GM19452 (cell line): ENCODE data around the gene TP53TG5.
A peak's percentile ranks its signal among the peaks of the same experiment; 100 is the strongest.

Experiments used
- ATAC-seq: cut with Tn5 transposase; IDR thresholded peaks from one replicate; pipeline ENCODE4 v1.9.1; 2021; ENCODE audit not compliant: unreplicated experiment

TP53TG5 gene

GRCh38 chr20:45378191-45378590, at the start of gene TP53TG5:
TSS of gene TP53TG5 (minus strand) at chr20:45378325. CDS start at chr20:45378236, 89 bp downstream.
- ATAC-seq = no peak

DNA sequence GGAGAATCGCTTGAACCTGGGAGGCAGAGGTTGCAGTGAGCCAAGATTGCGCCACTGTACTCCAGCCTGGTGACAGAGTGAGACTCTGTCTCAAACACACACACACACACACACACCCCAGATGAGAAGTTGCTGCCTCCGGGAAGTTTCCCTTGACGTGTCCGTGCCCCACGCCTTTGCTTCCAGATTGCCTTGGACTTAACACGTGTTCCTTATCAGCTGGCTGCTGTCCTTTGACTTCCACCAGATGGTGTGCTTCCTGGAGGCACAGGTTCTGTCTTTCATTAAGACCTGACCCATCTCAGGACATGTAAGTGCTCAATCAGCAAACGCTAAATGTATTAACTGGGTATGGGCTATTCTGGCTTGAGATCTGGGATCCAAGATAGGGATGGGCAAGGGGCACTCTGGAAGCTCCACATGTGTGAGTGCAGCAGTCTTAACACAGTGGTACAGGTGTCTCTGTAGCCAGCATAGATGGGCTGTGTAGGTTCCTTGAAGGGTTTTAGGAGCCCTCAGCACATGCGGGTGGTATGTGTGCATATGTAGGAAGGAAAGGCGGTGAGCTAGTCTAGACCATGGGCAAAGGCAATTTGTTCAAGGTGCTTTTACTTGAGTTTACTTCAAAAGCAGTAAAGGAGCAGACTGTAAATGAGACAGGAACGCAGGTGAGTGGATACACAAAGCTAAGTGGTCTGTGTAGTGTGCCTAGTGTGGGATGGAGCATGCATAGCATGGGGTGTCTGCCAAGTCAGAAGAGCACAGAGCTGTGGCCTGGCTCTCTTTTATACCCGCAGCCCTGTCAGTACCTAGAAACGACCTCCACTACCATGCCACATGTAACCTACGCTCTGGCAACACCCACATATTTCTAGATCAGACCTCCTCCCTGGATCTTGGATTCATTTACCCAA, 49.4 kb upstream of the TP53TG5 start:
- ATAC-seq = no peak

DNA sequence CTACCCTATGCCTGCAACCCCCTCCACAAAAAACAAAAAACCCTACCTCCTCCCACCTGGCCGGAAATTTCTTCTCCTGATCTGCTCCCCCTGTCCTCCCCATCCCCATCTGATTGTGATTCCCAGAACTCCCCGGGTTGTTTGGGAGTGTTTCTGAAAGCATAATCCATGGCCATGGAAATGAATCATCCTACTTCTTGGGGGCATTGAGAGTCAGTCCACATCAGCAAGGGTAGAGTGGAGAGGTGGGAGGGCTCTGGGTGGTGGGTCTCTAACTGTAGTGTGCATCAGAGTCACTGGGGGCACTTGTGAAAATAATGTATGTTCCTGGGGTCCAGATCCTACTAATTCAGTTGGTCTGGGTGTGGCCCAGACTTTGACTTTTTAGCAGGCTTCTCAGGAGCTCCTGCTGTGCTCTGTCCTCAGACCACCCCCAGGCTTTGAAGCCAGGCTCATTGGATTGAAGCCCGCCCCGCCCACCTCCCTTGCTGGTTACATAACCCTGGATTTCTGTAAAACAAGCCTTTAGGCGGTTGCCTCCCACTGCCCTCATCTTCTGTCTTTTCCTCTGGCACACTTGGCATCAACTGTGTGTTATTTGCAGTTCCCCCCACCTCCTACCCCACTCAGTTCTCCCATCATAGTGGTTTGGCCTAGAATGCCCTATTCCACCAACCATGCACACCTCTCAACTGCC, 48.3 kb upstream of the TP53TG5 start:
- ATAC-seq = no peak

DNA sequence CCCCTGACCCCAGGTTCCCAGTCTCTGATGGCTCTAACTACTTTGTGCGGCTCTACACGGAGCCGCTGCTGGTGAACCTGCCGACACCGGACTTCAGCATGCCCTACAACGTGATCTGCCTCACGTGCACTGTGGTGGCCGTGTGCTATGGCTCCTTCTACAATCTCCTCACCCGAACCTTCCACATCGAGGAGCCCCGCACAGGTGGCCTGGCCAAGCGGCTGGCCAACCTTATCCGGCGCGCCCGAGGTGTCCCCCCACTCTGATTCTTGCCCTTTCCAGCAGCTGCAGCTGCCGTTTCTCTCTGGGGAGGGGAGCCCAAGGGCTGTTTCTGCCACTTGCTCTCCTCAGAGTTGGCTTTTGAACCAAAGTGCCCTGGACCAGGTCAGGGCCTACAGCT, 47.4 kb upstream of the TP53TG5 start:
- ATAC-seq = no peak

GRCh38 chr20:45423700-45424099, 45.6 kb upstream of the TP53TG5 start:
- no peak for ATAC-seq

DNA sequence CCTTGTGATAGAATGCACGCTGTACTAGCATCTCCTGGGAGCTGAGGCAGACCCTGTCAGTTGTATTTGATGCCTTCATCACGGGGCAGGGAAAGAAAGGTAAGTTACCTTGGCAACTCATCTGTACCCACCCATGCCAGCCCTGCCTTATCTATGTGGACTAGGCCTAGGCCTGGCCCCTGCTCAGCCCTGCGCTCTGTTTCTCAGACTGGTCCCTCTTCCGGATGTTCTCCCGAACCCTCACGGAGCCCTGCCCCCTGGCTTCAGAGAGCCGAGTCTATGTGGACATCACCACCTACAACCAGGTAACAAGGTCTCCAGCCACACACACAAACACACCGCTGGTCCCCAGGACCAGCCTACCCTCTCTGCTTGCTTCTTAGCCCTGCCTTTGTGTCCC, 42.0 kb upstream of the TP53TG5 start:
- ATAC-seq = no peak

- peak; percentile 71 for ATAC-seq
Observed at GRCh38 chr20:45419188-45420091, 41.3 kb upstream of the TP53TG5 start.

DNA sequence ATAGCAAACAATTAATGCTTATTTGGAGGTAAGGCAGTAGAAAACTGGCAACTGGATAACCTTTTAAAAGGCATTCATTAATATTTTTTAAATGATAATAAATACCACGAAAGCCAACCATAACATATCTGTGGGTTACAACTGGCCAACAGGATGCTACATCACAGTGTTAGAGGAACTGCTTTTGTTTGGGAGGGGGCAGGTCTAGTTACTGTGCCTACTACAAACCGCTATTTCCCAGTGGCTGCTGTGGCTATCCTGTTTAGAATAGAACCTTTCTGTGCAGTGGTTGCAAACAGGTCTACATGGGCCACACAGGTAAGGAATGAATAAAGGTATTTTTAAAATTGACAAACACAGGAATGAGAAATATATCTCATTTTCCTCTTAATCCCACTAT, 38.8 kb upstream of the TP53TG5 start:
- ATAC-seq = no peak

GRCh38 chr20:45415822-45416637, 37.9 kb upstream of the TP53TG5 start, which contains the start of gene PIGT:
TSS of gene PIGT (plus strand) at chr20:45416141. CDS start at chr20:45416157, 16 bp downstream.
- ATAC-seq = peak; percentile 71

DNA sequence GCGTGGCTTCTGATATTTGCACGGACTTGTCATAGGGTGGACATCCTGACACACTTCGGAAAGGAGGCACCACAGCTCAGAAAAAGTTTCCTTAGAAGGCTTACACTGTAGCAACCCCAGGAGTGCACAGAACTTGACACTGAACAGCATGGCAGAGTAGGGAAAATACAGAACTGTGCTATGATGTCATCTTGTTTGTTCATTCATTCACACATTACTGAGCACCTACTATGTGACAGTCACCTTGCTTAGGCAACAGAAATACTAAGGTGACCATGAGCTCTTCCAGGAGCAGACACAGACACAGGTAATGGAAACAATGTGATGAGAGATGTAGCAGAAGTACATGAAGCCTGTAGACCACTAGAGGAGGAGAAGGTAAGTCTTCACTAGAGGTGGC, 35.4 kb upstream of the TP53TG5 start:
- ATAC-seq = no peak

DNA sequence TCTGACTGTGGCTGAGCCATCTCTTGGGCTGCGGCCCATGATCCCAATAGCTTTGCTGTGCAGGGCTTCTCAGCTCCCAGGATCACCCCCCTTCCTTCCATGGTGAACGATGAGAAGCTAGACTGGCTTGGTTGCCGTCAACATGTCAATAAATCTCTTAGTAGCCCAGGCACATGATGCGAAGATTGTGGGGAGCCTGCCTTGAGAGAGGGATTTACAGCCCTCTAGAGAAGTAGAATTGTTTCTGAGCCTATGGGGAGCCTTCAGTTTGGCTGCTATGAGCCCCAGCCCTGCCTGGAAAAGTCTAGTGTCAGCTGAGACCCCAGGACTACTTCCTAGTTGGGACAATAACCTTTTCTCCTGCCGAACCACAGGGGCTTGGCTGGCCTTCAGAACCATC, 34.5 kb upstream of the TP53TG5 start:
- ATAC-seq = no peak

DNA sequence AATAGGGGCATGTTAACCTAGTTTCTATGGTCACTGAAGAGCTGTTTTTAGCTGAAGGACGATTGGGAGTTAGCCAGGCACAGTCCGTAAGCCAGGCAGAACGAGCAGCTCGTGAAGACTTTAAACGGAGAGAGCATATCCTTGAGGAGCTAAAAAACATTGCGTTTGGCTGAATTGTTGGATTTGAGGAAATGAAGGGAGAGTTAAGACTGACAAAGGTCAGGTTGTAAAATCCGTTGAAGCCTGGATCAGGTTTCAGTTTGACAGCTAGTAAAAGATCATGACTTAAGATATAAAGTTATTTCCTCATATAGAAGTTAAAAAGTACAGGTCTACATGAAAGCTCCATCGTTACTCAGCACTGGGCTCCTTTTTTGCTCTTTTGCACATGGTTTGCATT, 32.8 kb upstream of the TP53TG5 start:
- ATAC-seq = no peak

DNA sequence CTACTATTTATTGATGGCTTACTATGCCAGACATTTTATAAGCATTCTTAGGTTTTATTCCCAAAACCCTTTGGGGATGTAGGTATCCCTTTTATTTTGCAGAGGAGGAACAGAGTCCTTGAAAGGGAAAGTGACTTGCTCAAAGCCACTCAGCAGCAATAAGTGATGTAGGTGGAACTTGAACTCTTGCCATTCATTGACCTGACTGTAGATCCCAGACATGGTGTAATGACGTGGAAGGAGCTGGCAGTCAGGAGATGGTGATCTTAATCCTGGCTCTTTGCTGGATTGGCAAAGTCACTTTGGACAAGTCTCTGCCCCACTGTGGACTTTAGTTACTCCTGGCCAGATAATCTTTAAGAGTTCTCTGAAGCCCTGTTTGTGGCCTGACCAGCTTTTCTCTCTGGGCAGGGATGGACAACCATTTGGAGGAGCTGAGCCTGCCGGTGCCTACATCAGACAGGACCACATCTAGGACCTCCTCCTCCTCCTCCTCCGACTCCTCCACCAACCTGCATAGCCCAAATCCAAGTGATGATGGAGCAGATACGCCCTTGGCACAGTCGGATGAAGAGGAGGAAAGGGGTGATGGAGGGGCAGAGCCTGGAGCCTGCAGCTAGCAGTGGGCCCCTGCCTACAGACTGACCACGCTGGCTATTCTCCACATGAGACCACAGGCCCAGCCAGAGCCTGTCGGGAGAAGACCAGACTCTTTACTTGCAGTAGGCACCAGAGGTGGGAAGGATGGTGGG, 31.6 kb upstream of the TP53TG5 start:
- ATAC-seq = no peak

DNA sequence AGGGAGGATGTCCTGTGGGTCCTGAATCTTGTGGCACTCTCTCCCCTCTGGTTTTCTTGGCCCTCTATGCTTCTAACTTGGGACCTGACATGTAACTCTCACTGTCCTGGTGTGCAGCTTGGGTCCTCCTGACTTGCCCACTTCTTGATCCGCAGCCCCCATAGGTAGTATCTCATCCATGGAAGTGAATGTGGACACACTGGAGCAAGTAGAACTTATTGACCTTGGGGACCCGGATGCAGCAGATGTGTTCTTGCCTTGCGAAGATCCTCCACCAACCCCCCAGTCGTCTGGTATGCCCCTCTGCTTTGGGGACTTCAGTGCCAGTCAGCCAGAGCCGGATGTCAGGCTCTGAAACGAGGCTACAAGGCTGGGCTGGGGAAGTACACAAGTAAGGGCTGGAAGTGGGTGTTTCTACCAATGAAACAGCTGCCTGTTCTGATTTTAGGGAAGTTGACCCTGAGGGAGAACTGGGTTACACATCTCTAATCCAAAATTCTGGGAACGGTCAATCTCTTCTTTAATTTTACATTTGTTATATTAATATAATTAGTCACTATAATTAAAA, 30.6 kb upstream of the TP53TG5 start:
- no peak for ATAC-seq

DNA sequence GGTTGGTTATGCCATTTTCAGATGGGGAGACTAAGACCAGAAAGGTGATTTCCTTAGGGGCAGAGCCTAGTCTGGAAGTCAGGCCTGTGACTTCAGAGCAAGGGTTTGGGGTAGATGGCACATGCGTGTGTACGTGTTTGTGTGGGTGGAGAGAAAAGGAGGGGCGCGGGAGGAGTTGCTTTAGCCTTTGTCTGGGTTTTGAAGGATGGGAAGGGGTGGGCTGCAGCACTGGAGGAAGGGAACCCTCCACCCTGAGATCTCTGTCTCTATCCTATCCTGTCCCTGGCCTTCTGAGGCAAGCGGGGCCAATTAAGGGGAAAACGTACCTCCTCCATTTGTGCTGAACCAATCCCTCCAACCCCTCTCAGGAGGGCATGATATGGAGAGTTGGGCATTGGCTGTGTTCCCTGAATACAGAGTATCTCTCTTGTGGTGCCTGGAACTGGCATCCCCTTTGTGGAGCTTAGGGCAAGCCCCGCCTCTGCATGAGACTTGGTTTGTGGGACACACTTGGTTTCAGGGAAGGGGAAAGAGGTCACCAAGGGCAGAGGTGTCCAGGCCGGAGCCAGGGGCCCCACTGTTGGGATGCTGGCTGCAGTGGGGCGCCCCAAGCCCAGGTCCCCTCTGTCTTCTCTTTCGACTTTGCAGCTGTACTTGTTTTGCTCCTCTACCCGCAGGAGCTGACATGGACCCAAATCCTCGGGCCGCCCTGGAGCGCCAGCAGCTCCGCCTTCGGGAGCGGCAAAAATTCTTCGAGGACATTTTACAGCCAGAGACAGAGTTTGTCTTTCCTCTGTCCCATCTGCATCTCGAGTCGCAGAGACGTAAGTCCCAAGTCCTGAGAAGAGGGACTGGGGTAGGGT, 29.9 kb upstream of the TP53TG5 start, which contains the start of gene DBNDD2:
Gene DBNDD2, plus strand, starts transcription at position 507 of the 863 bp plus-strand sequence. Its CDS starts 179 bp downstream, at position 686.
- ATAC-seq = no peak

- no peak for ATAC-seq
Observed at GRCh38 chr20:45407067-45407745, 29.1 kb upstream of the TP53TG5 start.

- no peak for ATAC-seq
Observed at GRCh38 chr20:45406260-45407066, 28.3 kb upstream of the TP53TG5 start.
